A204.1 (cell line): Measurements from ENCODE around the gene IRF2.

Experiments
- FAIRE-seq: peaks from 2 replicates; lab custom pipeline; 2012; peaks lifted over from hg19 to GRCh38; lab: Jason Lieb, UNC

IRF2 gene

DNA sequence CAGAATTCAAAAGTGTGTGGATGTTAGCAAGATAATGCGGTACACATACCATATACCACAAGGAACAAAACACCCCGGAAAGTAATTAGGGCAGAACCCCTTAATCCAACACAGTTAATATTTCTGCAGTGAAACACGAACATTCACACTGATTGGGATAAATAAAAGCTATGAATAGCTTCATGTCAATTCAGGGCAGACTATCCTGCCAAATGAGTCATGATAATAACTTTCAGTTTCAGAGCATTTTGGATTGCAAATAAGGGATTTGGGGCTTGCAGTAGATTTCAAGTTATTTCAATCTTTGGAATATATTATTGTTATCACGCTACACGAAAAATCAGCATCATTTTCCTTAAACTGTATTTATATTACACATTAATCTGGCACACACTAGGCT is 24.3 kb downstream of the IRF2 start:
- no peak for FAIRE-seq

DNA sequence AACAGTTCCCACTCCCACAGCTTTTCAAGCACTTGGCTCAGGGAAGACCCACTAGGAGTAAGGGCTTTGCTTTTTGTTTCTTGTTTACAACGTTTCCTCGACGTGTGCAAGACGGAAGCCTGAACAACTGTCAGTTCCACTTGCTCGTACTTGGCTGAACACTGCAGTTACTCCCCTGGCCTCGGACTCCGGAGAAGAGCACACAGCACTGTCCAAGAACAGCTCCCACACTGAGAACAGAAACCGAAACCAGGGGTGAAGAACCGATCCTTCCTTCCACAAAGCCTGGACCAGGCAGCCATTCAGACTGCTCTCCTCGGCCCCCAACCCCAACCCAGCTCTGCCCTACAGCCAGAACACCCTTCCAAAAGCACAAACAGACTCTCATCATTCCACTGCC is 25.5 kb downstream of the IRF2 start:
- FAIRE-seq = no peak

DNA sequence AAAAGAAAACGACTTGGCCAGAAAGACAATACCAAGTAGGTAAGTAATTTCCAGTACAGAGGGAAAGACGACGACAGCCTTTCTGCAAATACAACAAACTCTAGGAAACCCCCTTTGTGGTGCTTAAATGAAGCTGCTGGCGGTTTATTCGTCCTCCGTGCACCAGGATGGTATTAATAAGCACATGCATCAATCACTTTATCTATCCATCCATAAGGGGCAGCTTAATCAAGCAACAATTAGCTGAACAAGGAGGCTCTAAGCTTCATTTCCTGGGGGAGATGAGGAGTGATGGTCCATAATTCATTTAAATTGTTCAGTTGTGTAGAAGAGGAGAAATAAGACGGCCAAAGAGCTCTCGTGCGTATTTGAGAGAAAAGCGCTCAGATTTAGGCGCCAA is 26.2 kb downstream of the IRF2 start:
- no peak for FAIRE-seq

DNA sequence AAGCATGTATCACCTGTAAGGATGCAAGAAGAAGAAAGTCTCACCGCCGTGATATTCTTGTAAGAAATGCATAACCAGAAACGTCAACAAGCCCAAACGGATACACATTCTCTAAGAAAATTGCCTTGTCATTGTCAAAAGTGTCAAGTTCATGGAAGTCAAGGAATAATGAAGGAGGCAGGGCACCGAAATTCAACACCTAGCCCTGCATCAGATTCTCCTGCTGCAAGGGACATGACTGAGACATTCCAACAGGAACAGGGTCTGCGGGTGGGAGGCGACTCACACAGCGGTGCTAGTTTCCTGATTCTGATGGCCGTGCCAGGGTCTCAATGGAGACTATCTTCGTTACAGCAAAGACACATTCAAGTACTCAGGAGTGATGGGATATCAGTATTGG is 26.7 kb downstream of the IRF2 start:
- no peak for FAIRE-seq

DNA sequence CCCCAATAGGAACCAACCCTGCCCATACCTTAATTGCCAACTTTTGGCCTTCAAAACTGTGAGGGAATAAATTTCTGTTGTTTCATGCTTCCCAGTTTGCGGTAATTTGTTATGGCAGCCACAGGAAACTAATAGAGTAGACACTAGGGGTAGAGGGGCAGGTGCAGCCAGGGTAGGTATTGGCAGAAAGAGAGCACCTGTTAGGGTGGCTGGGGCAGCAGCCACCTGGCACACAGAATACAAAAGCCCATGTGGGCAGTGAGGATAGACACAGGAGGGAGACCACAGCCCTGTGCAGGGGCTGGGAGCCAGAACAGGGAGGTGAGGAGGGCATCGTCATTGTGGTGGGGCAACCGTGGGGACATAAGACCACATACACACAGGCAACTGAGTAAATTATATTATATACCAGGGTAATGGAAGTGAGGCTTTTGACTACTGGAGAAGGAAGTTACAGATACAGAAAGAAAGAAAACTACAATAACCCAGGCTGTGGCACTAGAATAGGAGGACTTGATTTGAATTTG is 28.2 kb downstream of the IRF2 start:
- FAIRE-seq = no peak

DNA sequence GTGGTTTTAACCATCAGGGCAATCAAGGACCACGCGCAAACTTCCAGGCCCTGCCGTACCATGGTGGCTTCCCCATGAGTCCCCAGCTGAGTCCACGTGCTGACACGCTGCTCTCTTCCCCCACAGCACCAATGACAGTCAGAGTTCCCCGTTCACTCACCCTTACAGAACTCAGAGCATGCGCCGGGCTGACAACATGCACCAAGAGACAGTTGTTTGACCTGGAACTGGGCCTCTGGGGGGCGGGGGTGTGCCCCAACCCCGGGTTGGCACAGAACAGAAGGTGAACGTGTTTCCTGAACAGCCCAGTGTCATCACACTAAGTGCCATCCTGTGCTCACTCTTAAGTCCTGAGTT is 29.4 kb downstream of the IRF2 start:
- FAIRE-seq = no peak

DNA sequence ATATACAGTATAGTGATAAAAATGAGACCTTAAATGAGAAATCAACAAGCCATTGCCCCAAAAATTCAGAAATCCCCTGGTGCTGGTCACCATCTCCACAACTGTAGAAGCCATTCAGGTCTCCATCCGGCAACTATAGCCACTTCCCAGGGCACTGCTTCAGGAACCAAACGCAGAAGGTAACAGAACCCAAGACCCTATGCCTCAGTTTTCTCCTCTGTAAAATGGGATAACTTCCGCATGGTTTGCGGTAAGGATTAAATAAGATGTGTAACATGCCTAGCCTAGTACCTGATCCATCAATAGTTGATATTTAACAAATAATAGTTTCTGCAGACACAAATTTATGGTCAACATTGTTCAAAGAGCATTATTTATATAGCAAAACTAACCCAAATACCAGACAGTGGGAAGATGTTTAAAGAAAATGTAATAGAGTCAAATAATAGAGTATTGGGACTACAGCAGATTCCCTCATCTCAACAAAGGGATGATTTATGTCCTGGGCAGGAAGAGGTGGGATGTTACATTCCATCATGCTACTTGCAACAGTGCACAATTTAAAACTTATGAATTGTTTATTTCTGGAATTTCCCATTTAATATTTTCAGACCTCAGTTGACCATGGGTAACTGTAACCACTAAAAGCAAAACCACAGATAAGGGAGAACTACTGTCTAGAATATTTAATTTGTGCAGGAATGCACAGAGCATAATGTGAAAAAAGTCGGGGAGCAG is 30.0 kb downstream of the IRF2 start:
- FAIRE-seq = no peak

DNA sequence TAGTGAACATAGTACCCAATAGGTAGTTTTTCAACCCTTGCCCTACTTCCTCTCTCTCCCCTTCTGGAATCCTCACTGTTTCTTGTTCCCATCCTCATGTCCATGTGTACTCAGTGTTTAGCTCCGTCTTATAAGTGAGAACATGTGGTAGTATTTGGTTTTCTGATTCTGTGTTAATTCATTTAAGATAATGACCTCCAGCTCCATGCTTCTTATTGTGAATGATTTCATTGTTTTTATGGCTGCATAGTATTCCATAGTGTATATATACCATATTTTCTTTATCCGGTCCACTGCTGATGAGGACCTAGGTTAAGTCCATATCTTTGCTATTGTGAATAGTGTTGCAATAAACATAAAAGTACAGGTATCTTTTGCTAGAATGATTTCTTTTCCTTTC is 31.0 kb downstream of the IRF2 start:
- no peak for FAIRE-seq

DNA sequence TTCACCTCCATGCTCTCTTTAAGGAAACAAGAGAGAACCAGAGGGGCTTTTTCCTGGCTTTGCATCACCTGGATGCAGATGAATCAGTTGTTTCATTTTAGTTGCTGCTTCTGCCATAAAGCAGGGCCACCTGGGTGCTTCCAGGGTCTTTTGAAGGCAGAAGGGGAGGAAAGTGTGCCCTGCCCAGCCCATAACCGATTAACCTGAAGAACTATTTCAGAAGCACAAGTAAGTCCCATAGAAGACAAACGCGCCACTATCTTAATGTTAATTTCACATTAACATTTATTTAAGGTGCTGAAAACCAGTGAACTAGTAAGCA is 32.1 kb downstream of the IRF2 start:
- no peak for FAIRE-seq

DNA sequence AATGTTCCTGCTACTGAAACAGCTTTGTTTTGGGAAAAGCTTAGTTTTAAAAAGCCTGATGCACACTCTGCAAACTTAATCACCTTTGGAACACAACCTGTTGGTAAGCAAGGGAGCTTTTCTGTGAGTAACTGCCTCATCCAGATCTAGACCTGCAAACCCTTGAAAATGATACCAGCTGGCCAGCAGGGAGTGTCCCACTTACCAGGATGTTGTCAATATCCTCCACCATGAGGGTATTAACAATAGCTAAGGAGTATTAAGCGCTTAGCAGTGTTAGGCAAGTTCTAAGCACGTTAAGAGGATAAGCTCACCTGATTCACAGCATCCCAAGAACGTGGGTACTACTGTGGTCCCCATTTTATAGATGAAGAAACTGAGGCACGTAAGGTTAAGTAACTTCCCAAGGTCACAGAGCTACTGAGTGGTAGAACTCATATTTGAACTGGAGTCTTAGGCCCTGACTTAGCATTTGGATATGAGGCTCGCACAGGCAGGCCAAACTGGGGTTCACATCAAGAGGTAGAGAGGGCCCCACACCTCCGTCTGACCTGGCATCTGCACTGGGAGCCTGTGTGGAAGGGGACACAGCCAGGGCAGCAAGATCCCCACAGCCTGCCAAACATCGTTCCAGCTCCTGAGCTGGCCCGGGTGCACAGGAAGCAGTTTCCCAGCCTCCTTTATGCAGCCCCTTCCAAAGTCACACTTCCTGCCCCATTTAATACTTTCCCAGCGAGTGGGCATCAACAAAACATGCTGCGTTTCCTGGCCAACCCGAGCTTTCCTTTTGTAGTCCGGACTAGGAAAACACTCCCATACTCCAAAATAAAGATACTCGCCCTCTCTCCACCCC is 32.7 kb downstream of the IRF2 start:
- FAIRE-seq = no peak

DNA sequence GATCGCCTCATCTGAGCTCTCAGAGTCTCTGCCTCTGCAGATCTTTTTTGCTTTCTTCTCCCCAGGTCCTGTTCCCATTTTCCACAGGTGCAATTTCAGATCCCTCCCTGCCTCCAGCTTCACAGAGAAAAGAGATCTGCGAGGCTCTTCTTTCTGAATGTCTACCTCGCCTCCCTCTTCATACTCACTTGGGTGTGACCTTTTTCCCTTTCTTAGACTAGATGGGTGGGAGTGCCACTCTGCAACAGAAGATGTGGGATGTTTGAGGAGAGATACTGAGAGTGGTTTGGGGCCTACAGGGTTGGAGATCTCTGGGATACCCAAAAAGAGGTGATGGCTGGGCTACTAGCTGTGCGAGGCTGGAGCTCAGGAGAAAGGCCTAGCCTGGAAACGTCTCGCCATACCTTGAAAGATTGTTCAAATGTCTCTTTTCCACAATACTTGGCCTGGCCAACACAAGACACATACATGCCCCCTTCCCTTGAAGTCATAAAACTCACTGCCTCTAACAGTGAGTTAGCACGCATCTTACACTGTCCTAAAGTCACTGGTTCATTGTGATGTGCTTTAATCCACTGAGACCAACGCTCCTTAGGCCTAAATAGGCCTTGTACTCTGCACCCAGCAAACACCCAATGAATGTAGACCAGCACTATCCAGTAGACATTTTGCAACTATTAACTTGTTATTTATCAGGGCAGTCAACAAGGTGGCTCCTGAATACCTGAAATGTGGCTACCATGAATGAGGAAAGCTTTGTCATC is 33.6 kb downstream of the IRF2 start:
- FAIRE-seq = no peak

DNA sequence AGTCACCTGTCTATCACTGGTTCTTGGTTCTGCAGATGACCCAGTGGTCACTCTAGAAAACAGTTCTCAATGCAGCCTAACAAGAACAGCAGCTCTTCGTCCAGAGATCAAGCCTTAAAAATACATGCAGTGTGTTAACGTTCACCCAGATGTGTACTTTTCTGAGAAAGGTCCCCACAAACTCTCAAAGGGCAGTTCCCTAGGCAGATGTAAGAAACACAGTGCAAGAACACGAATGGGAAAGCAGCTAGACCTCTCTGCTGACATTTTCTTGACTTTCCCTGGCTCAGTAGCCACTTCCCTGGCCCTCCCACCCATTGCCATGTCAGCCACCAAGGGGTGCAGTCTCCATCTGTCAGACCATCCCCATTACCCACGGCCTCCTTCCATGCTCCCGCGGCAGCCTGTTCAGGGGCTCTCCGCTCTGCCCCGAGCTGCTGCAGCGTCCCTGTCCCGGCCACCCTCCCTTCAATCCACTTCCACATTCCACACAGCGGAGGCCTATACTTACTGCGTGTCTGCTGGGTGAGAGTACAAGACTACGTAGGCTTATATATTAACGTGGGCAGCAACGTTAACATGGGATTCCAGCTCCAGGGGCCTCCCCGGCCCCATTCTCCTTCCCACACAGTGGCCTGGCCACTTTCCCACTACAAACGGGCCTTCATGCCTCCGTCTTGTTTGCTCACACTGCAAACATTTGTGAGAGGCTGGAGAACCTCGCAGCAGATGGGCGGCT is 34.3 kb downstream of the IRF2 start:
- no peak for FAIRE-seq

DNA sequence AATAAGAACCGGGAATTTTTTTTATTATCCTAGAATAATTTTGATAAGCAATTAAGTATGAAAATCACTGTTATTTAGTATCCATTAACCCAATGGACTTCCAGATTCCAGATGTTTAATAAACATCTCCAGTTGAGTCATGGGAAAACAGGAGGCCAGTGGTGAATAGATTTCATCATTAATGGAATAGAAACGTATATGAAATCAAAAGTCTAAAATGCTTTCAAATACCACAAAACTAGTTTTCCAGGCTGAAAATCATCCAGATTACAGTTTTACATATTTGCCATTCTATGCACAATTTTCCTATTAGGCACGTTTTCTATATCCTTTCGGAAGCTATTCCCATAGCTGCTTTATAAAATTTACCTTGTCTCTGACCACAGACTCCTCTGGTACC is 35.0 kb downstream of the IRF2 start:
- FAIRE-seq = no peak

DNA sequence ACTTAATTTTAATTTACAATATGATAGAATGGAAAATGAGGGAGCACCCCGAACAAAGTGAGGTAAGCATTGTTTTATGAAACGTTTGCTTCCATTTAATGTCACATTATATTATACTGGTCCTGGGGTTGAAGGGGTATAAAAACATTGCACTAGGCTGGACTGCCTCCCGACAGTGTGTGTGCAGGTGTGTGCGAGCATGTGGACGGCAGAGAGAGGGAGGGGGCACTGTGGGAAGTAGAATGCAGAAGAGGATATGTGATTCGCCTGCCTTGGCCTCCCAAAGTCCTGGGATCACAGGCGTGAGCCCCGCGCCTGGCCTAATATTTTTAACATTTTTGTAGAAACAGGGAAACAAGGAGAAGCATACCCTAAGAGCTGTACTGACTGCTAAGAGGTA is 36.0 kb downstream of the IRF2 start:
- no peak for FAIRE-seq

DNA sequence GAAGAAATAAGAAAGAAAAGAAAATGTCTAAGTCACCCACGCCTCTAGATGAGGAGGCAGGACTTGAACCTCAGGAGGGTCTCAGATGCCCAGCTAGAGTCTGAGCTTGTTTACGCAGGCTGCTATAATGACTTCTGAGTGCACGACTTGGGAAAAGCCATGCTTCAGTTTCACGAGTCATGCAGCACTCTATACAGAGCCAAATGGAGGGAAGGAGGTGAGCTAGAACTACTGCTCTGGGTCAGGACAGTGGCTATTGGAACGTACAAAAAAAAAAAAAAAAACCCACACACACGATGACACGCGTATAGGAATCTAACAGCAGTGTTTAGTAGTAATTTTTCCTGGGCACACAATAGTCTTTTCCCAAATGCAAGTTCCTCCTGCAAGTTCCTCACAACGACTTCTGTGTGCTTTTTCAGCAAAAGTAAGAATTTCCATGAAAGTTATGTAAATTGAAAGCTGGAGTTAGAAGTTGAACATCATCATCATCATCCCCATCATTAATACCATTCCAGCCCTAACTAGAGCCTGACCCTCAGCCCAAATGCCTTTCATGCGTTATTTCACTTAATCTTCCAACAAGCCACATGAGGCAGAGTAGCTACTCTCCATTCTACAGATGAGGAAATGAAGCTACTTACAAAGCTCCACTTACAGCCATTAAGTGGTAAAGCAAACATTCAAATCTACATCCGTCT is 36.6 kb downstream of the IRF2 start:
- FAIRE-seq = no peak

DNA sequence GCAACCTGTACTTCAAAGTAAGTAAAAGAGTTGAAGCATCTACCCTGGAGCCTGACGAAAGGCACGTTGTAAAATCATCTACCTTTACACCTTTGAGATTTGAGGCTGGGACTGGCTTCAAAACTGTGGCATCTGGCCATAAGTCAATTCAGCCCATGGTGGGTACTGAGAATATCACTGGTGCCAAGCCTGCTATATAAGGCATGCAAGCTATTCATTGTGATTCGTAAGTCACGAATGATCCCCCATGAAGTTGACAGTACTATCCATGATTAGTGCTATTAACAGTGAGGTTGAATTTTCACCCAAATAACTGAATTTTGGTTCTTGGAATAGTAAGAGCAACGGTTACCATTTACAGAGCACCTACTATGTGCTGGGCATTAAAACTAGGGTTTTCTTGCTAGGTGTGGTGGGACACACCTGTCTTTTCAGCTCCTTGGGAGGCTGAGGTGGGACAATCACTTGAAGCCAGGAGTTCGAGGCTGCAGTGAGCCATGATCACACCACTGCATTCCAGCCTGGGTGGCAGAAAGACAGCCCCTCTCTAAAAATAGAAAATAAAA is 39.8 kb downstream of the IRF2 start:
- FAIRE-seq = no peak

DNA sequence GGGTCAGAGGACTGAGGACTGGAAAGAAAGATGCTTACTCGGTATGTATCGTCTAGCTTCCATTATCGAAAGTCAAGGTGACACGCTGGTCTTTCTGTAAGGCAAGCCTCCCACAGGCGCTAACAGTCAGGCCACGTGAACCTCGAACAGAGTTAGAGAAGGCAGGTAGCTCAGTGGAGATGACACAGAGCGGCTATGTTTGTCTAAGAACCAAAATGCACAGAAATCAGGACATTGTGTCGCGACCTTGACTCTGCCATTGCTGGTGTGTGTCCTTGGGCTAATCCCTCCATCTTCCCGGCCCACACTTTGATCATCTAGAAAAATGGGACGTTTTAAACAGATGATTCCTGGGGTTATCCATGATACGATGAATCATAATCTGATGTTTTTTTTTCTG is 40.3 kb downstream of the IRF2 start:
- FAIRE-seq = no peak

DNA sequence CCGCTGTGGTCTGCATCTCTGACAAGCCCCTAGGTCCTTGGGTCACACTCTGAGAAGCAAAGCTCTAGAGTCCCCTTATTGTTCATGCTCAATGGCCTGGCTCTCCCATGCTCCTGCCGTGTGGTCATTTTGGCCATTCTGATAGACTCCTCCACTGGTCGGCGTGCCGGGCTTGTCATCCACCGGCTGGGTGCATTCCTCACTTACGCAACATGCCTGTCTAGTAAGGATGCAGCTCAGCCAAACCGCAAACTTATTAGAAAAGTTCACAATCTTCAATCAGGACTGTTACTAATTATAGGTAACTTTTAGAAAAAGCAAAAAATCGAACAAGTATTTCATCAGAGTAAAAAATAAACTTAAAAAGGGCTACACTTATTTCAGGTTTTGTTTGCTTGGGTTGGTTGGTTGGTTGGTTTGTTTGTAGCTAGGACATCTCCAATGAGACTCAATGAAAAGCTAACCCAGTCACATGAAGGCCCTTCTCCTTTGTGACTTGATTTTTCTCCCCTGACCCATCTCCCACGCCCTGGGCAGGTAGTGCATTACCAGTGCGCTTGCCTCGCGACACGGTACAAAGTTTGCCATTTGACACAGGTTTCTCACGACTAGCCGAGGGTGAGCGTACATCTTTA is 41.0 kb downstream of the IRF2 start:
- no peak for FAIRE-seq

DNA sequence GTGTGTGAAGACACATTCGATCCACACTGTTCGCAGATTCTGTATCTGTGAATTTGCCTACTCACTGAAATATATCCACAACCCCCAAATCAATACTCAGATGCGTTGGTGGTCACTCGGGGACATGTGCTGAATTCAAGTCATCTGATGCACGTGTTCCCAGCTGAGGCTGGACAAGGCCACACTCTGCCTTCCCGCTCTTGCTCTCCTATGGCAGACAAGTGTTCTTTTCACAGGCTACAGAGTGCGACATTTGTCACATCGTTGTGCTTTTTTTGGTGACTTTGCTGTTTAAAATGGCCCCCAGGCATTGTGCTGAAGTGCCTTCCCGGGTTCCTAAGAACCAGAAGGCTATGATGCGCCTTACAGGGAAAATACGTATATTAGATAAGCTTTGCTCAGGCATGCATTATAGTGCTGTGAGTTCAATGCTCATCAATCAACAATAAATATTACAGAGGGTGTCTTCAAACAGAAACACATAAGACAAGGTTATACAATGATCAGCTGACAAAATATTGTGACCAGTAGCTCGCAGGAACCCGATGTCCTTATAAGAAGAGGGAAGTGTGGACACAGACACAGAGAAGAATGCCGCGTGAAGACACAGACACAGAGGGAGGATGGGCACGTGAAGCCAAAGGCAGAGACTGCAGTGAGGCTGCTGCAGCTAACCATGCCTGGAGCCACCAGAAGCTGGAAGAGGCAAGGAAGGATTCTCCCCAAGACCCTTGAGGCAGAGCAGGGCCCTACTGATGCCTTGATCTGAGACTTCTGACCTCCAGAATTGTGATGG is 42.0 kb downstream of the IRF2 start:
- no peak for FAIRE-seq

DNA sequence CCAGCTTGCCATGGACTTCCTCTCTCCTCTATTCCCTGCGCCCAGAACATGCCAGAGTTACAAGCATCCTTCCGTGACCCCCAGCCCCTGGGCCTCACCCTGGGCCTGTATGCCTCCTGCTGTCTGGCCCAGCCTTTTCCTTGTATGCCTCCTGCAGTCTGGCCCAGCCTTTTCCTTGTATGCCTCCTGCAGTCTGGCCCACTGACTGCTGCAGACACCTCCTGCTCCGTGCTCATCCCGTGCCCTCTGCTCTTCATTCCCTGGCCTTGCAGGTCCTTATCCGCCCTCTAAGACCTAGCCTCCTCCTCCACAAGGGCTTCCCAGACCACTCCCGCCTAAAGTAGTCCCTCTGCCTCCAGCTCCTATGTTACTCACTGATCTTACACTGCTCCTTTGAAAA is 44.2 kb downstream of the IRF2 start:
- FAIRE-seq = no peak
